ENCODE measurements around the gene F8.
"Not testable (repeated sequence)": the region's sequence is repeated elsewhere in the genome, so short reads cannot be mapped to it uniquely, and the experiment has no call there.

F8 gene

GRCh38 chrX:154822029-154822428 is 200.5 kb downstream of the F8 start:
- H3K4me3 ChIP-seq (ENCODE audit: low read depth, low read length), result no peak overlapping the region
- no peak for TF ChIP-seq CTCF (IDR thresholded peaks at IDR 0.05; ENCODE audit: control insufficient read depth, extremely low read depth, insufficient read depth)
- no peak for DNase-seq (ENCODE audit: low read depth)

GRCh38 chrX:154821523-154821922 is 201.0 kb downstream of the F8 start:
- DNase-seq (ENCODE audit: low read depth), result no peak
- no peak overlapping the region for H3K4me3 ChIP-seq (ENCODE audit: low read depth, low read length)
- no peak for TF ChIP-seq CTCF (IDR thresholded peaks at IDR 0.05; ENCODE audit: control insufficient read depth, extremely low read depth, insufficient read depth)

GRCh38 chrX:154819771-154820341 is 202.7 kb downstream of the F8 start:
- H3K4me3 ChIP-seq (ENCODE audit: low read depth, low read length), result no peak overlapping the region
- no peak for TF ChIP-seq CTCF (IDR thresholded peaks at IDR 0.05; ENCODE audit: control insufficient read depth, extremely low read depth, insufficient read depth)
- DNase-seq (ENCODE audit: low read depth), result no peak

- no peak for DNase-seq (ENCODE audit: low read depth)
- no peak for TF ChIP-seq CTCF (IDR thresholded peaks at IDR 0.05; ENCODE audit: control insufficient read depth, extremely low read depth, insufficient read depth)
- H3K4me3 ChIP-seq (ENCODE audit: low read depth, low read length), result no peak overlapping the region
These were observed 203.4 kb downstream of the F8 start for GRCh38 chrX:154818916-154819770.

GRCh38 chrX:154817048-154817618 is 205.4 kb downstream of the F8 start:
- DNase-seq (ENCODE audit: low read depth); H3K4me3 ChIP-seq (ENCODE audit: low read depth, low read length): not testable (repeated sequence)

GRCh38 chrX:154816326-154816898 is 206.1 kb downstream of the F8 start:
- not testable (repeated sequence) for DNase-seq (ENCODE audit: low read depth); H3K4me3 ChIP-seq (ENCODE audit: low read depth, low read length)

GRCh38 chrX:154815274-154815818 is 207.2 kb downstream of the F8 start:
- no peak overlapping the region for H3K4me3 ChIP-seq (ENCODE audit: low read depth, low read length)
- DNase-seq (ENCODE audit: low read depth), result no peak
- TF ChIP-seq CTCF (IDR thresholded peaks at IDR 0.05; ENCODE audit: control insufficient read depth, extremely low read depth, insufficient read depth), result no peak

Measured in LNCaP clone FGC (cell line).